ENCODE results near the gene CELF2.

DNA sequence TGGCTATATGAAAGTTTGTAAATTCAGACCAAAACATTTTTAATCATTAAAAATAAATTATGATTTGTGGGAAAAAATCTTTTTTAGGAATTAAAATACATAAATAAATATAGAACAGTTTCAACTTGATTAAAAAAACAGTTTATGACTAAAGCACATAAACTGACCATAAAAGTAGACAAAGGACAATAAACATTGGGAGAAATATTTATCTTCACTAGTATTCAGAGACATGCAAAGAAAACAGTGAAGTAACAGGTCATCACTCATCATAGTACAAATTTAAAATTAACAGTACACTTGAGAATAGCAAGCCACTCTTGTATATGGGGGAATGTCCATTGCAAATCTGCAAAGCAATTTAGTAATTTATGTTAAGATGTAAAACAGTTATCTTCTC is 28.0 kb upstream of the CELF2 start:
- TF ChIP-seq CTCF (IDR thresholded peaks at IDR 0.05; ENCODE audit: low read depth, low read length) (no peak), POLR2A (IDR thresholded peaks at IDR 0.05; ENCODE audit: extremely low read depth, insufficient read length) (no peak), MAX (IDR thresholded peaks at IDR 0.05; ENCODE audit: low read depth, low read length) (no peak)

Data from NB4 (cell line).